Progenitor cell of endocrine pancreas (in vitro differentiated cells): ENCODE measurements around the gene KPNA6. TPM values are rescaled to one million over a fixed set of nuclear protein-coding genes. Genes with fewer than 3 reads are reported as not detected.

Experiments
- DNase-seq: peaks from one replicate; pipeline ENCODE4 v3.0.0; 2021; ENCODE audit warnings: low spot score; ENCODE audit not compliant: unreplicated experiment
- H3K27ac Mint-ChIP-seq: 2 replicates; pipeline ENCODE4 v1.8.0; 2021; ENCODE audit warnings: mild to moderate bottlenecking, moderate library complexity, mixed read lengths
- H3K27me3 Mint-ChIP-seq: 2 replicates; pipeline ENCODE4 v1.8.0; 2021; ENCODE audit warnings: mixed read lengths
- H3K36me3 Mint-ChIP-seq: 2 replicates; pipeline ENCODE4 v1.8.0; 2022; ENCODE audit warnings: mixed read lengths; ENCODE audit not compliant: insufficient read depth
- H3K4me1 Mint-ChIP-seq: 2 replicates; pipeline ENCODE4 v1.8.0; 2021; ENCODE audit warnings: low read depth, mixed read lengths
- H3K4me3 Mint-ChIP-seq: 2 replicates; pipeline ENCODE4 v1.8.0; 2021; ENCODE audit warnings: low read depth, mild to moderate bottlenecking, moderate library complexity, mixed read lengths
- H3K9me3 Mint-ChIP-seq: 2 replicates; pipeline ENCODE4 v1.8.0; 2021; ENCODE audit warnings: low read depth, mixed read lengths
- CTCF ChIP-seq: fragments of 200-600 bp; sonication (generic); IDR thresholded peaks from one replicate; pipeline ENCODE4 v1.5.0; 2021; ENCODE audit warnings: antibody characterized with exemption, mild to moderate bottlenecking; ENCODE audit not compliant: unreplicated experiment
- total RNA-seq: library from RNA; stranded (reverse); gene quantifications from 2 replicates; pipeline ENCODE4 v1.2.1, GENCODE V29; 2021

KPNA6 gene
- total RNA-seq, 1 donor from 2014 or later, result 67.0 TPM

GRCh38 chr1:32195531-32195930, 87.7 kb downstream of the KPNA6 start:
- Mint-ChIP-seq H3K27me3 (no peaks in the 10 kb centered on the region), H3K36me3 (peaks cover 20% of the 10 kb centered on the region), H3K4me1 (peaks cover 7% of the 10 kb centered on the region), H3K27ac (no peak overlapping the region), H3K4me3 (no peak overlapping the region), H3K9me3 (no peaks in the 10 kb centered on the region)
- no peak for DNase-seq
- no peak for TF ChIP-seq CTCF

DNA sequence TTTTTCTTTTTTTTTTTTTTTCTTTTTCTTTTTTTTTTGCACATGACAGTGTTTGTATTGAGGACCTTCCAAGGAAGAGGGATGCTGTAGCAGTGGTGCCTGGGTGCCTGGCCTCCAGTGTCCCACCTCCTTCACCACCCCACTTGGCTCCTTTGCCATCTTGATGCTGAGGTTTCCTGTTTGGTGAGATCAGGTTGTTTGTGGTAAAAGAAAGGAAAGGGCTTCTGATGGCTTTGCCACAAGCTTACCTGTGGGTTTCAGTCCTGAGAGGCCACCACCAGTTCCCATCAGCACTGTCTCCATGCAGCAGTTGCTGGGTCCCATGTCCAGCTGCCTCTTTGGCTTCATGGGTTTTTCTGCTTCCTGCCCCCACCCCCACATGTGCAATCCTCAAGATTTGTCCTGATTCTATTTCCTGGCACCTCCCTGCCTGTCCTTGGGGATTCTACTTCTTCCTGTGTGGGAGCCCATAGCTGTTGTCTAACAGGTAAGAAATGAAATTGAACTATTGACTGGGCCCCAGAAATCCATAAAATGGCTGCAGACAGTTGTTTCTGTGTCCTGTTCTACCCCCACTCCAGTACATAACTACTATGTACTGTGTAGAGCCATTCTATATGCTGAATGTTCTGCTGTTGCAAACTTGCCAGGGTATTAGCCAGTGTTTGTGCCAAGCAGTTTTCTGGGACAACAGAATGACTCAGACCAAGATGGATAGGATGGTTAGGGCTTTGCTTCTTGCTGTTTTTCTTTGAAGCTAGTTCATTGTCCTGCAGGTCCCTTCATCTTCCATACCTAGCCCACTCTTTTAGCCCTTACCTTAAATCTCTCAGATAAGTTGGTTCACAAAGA, 88.3 kb downstream of the KPNA6 start:
- peak overlapping the region; percentile 10 for H3K27ac Mint-ChIP-seq
- H3K4me1 Mint-ChIP-seq, result peaks cover 7% of the 10 kb centered on the region
- DNase-seq, result no peak
- H3K27me3 Mint-ChIP-seq, result no peaks in the 10 kb centered on the region
- no peak overlapping the region for H3K4me3 Mint-ChIP-seq
- H3K9me3 Mint-ChIP-seq, result no peaks in the 10 kb centered on the region
- TF ChIP-seq CTCF, result no peak
- H3K36me3 Mint-ChIP-seq, result peaks cover 20% of the 10 kb centered on the region

- Mint-ChIP-seq H3K4me1 (peaks cover 12% of the 10 kb centered on the region), H3K27ac (peak overlapping the region; percentile 10), H3K27me3 (no peaks in the 10 kb centered on the region), H3K36me3 (peaks cover 13% of the 10 kb centered on the region), H3K9me3 (no peaks in the 10 kb centered on the region), H3K4me3 (no peak overlapping the region)
- no peak for TF ChIP-seq CTCF
- DNase-seq, result no peak
Measured at GRCh38 chr1:32197074-32197473, 89.2 kb downstream of the KPNA6 start.

- no peak overlapping the region for H3K4me3 Mint-ChIP-seq
- no peaks in the 10 kb centered on the region for H3K9me3 Mint-ChIP-seq
- no peak for TF ChIP-seq CTCF
- peaks cover 10% of the 10 kb centered on the region for H3K36me3 Mint-ChIP-seq
- DNase-seq, result no peak
- no peaks in the 10 kb centered on the region for H3K27me3 Mint-ChIP-seq
- H3K4me1 Mint-ChIP-seq, result peaks cover 12% of the 10 kb centered on the region
- no peak overlapping the region for H3K27ac Mint-ChIP-seq
Measured at GRCh38 chr1:32197837-32198236, 90.0 kb downstream of the KPNA6 start.

DNA sequence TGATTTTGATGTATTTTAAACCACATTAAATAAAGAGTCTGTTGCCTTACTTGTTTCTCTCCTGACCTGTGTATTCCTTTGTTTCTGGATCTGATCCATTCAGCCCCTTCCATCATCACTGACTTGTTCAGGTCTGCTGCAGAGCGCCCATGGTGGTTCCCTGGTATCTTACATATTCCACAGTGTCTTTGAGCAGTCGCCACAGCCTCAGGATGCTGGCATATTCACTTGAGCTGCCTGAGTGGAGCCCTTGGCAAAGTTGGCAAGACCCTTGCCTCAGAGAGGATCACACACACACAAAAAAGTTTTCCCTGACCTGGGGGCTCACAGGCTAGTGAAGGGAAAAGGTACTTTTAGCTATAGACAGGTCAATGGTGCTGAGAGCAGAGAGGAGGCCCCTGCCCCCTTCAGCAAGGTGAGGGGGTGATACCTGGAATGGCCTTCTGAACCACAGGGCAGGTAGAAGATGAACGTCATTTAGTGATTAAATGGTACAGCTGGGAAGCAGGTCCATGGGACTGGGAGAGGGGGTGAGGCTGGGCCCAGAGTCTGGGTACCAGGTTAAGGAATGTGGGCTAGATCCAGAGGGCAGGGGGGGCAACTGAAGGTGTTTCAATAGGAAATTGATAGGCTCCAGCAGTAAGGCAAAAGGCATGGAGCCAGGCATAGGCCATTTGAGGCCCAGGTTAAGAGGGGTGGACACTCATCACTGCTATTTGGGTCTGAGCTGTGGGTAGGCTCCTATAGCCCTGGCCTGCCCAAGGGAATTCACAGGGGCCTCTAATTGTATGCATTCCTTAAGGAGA, 90.6 kb downstream of the KPNA6 start:
- no peak for DNase-seq
- peaks cover 12% of the 10 kb centered on the region for H3K4me1 Mint-ChIP-seq
- no peaks in the 10 kb centered on the region for H3K9me3 Mint-ChIP-seq
- no peak overlapping the region for H3K4me3 Mint-ChIP-seq
- H3K27ac Mint-ChIP-seq, result peak overlapping the region; percentile 60
- TF ChIP-seq CTCF, result no peak
- peaks cover 8% of the 10 kb centered on the region for H3K36me3 Mint-ChIP-seq
- no peaks in the 10 kb centered on the region for H3K27me3 Mint-ChIP-seq
